ENCODE results near the gene CPSF4.

CPSF4 gene

DNA sequence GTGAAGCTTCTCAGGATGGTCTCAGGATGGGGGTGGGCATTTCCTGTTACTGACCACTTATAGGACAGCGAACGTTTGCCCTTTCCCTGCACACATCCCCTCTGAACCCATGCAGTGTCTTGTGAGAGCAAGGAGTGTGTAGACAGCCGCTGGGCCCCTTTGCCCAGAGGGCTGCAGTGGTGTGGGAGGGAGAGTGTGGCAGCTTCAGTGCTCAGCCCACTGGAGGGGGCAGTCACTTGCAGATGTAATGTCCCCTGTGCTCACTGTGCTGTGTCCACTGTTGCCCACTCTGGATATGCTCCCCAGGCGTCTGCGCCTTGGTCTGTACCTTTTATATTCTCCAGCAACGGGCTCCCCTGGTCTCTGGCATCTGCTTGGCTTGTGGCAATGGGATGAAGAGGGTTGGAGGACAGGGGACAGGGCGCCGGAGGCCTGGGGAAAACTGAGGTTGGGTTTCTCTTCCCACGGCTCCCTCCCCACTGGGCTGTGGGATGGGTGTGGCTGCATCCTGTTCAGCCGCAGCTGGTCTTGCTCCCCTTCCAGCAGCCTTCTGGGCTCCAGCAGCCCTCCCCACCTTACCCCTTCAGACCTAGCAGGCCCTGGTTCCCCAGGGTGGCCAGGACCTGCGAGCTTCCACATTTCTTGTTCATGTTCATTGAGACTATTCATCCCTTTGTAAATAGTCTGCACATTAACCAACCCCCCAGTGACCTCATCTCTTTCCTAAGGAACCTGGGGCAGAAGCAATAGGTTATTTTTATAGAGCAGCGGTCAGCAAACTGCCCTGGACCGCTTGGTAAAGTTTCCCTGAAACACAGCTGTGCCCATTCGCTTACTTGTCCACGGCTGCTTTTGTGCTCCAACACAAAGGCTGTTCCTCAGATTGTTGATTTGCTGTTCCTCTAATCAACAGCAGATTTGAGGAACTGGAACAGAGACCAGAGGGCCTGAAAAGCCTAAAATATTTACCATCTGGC is 40.0 kb downstream of the CPSF4 start:
- H3K27ac ChIP-seq = peak overlapping the region; percentile 47
- ChIA-PET POLR2A (ENCODE audit: low non-redundant PET) (no interaction called here), CTCF (no interaction called here)
- TF ChIP-seq, protein P1, sequence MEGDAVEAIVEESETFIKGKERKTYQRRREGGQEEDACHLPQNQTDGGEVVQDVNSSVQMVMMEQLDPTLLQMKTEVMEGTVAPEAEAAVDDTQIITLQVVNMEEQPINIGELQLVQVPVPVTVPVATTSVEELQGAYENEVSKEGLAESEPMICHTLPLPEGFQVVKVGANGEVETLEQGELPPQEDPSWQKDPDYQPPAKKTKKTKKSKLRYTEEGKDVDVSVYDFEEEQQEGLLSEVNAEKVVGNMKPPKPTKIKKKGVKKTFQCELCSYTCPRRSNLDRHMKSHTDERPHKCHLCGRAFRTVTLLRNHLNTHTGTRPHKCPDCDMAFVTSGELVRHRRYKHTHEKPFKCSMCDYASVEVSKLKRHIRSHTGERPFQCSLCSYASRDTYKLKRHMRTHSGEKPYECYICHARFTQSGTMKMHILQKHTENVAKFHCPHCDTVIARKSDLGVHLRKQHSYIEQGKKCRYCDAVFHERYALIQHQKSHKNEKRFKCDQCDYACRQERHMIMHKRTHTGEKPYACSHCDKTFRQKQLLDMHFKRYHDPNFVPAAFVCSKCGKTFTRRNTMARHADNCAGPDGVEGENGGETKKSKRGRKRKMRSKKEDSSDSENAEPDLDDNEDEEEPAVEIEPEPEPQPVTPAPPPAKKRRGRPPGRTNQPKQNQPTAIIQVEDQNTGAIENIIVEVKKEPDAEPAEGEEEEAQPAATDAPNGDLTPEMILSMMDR (conservative IDR thresholded peaks at IDR 0.05; ENCODE audit: low read depth) = no peak
- DNase-seq (ENCODE audit: low spot score) = no peak

GRCh38 chr7:99485094-99485493 is 46.4 kb downstream of the CPSF4 start:
- DNase-seq (ENCODE audit: low spot score) = no peak
- TF ChIP-seq, protein P1 (conservative IDR thresholded peaks at IDR 0.05; ENCODE audit: low read depth) = no peak
- H3K27ac ChIP-seq = peak overlapping the region; percentile 70
- ChIA-PET CTCF (interaction anchor here (1.0 kb wide), 1 partner anchor 11 kb away, joined by 3 read pairs; no protein-coding TSS in a partner anchor), POLR2A (ENCODE audit: low non-redundant PET) (no interaction called here)

GRCh38 chr7:99489235-99489634 is 50.5 kb downstream of the CPSF4 start:
- CTCF ChIA-PET = no interaction called here

GRCh38 chr7:99490878-99491277 is 52.1 kb downstream of the CPSF4 start:
- ChIA-PET POLR2A (ENCODE audit: low non-redundant PET) (no interaction called here), CTCF (no interaction called here)
- TF ChIP-seq, protein P1 (conservative IDR thresholded peaks at IDR 0.05; ENCODE audit: low read depth) = no peak
- no peak overlapping the region for H3K27ac ChIP-seq
- no peak for DNase-seq (ENCODE audit: low spot score)

More at GRCh38 chr7:99489235-99489634, 50.5 kb downstream of the CPSF4 start:
- POLR2A ChIA-PET (ENCODE audit: low non-redundant PET) = no interaction called here
- TF ChIP-seq, protein P1 (conservative IDR thresholded peaks at IDR 0.05; ENCODE audit: low read depth) = no peak
- 0 out of 2 replicates have a peak overlapping the region, but pooled peaks have one; percentile 1 for H3K27ac ChIP-seq
- no peak for DNase-seq (ENCODE audit: low spot score)

GRCh38 chr7:99493823-99494222 is 55.1 kb downstream of the CPSF4 start:
- CTCF ChIA-PET = no interaction called here
- H3K27ac ChIP-seq = no peak overlapping the region
- no peak for DNase-seq (ENCODE audit: low spot score)
- POLR2A ChIA-PET (ENCODE audit: low non-redundant PET) = no interaction called here
- TF ChIP-seq, protein P1 (conservative IDR thresholded peaks at IDR 0.05; ENCODE audit: low read depth) = no peak

DNA sequence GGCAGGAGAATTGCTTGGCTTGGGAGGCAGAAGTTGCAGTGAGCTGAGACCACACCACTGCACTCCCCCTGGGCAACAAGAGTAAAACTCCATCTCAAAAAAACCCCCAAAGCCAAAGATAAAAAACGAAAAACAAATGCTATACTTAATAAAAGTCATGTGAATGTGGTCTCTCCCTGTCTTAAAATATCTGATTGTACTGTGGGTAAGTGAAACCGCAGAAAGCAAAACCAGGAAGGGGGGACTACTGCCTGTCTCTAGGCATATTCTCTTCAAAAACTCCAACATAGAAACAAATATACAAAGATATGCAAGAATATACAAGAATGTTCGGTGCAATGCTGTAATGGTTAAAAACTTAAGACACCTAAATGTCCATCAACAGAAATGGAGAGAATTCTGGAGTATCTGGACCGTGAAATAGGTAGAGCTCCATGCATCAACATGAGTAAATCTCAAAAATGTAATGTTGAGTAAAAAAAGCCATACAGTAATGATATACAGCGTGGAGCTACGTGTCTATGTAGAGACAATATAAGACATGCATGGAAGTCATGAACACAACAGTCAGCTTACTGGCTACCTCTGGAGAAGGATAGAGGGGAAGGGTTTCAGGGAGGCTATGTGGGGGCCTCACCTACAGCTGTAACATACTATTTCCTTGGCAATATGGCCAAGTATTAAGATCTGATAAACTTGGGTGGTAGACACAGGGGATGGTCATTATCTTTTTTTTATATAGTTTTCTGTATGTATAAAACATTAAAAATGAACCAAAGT is 59.2 kb downstream of the CPSF4 start:
- no peak for DNase-seq (ENCODE audit: low spot score)
- CTCF ChIA-PET = interaction anchor here (0.7 kb wide), 1 partner anchor 48 kb away, joined by 4 read pairs; no protein-coding TSS in a partner anchor
- POLR2A ChIA-PET (ENCODE audit: low non-redundant PET) = no interaction called here
- TF ChIP-seq, protein P1 (conservative IDR thresholded peaks at IDR 0.05; ENCODE audit: low read depth) = no peak
- H3K27ac ChIP-seq = no peak overlapping the region

Data from RWPE1 (cell line).